Psoas muscle (tissue), 8 donors: Measurements from ENCODE around the gene CD320. TPM values are rescaled to one million over a fixed set of nuclear protein-coding genes. Genes with fewer than 3 reads are reported as not detected.

Source experiments
- ATAC-seq, 4 donors: fragments of 200-7000 bp; cut with Tn5 transposase; one replicate each; pipeline ENCODE4 v1.9.1; 2020; ENCODE audit warnings: moderate library complexity in 3 of 4, mild to moderate bottlenecking in 2 of 4
- DNase-seq, 2 donors: peaks; one replicate each; pipeline ENCODE4 v3.0.0-alpha.2; 2020
- H3K27ac ChIP-seq: fragments of 200-600 bp; one replicate; pipeline ENCODE4 v1.8.0; 2022
- H3K27me3 ChIP-seq, 3 donors: fragments of 200-600 bp in 1 of 3; one replicate each; pipeline versions ENCODE4 v1.6.1 to v1.8.0; 2013 to 2022; ENCODE audit warnings: low read length in 2 of 3, mild to moderate bottlenecking in 2 of 3, moderate library complexity in 1 of 3; ENCODE audit not compliant: insufficient read depth in 3 of 3
- H3K36me3 ChIP-seq, 2 donors: fragments of 200-600 bp in 1 of 2; one replicate each; pipeline versions ENCODE4 v1.6.1 to v1.8.0; 2013 to 2022; ENCODE audit warnings: low read depth in 1 of 2, mild to moderate bottlenecking in 1 of 2, moderate library complexity in 1 of 2; ENCODE audit not compliant: insufficient read depth in 1 of 2
- H3K4me1 ChIP-seq: fragments of 200-600 bp; one replicate; pipeline ENCODE4 v1.8.0; 2022
- H3K4me3 ChIP-seq: fragments of 200-600 bp; one replicate; pipeline ENCODE4 v1.8.0; 2022; ENCODE audit warnings: mild to moderate bottlenecking
- H3K9me3 ChIP-seq: fragments of 200-600 bp; one replicate; pipeline ENCODE4 v1.8.0; 2022
- CTCF ChIP-seq: fragments of 200-600 bp; IDR thresholded peaks from one replicate; pipeline ENCODE4 v1.8.0; 2022; ENCODE audit warnings: antibody characterized with exemption
- WGBS, 3 donors: extraction: QIAGEN DNeasy Blood & Tissue Kit; methylation state at CpG; one replicate each; pipeline versions ENCODE4 v1.1.6 to v1.1.7; 2013; 5-methylcytosine and 5-hydroxymethylcytosine counted together
- intact Hi-C, 2 donors: fragments of 100-400 bp; cut with DNase I; formaldehyde crosslinking; loops; one replicate each; pipeline versions ENCODE4 v1.11.0 to v1.14.2; 2022
- polyA plus RNA-seq, 3 donors: library from polyadenylated mRNA; stranded (reverse); fragments of 200-250 nt; gene quantifications; one replicate each; pipeline ENCODE4 v1.2.3, GENCODE V29; 2013
- total RNA-seq, 4 donors: library from RNA; stranded (reverse); fragmentation: NEBNext Ultra II Directional in 2 of 4; extraction: Animal tissue kit (Norgen Biotek cat#: 25700) in 2 of 4; gene quantifications; one replicate each; pipeline versions ENCODE4 v1.2.1 to v1.2.4, GENCODE V29; 2021 to 2023
- donor health status: healthy with polysubstance abuse.
- donor health status: DM: no; HTN: no; CAD: no; lungs with moderate emphysema.
- donor health status: Bipolar disorder and iron deficiency.
- donor health status: healthy.
- donor health status: DM: yes; HTN: yes; CAD: no.
- donor health status: DM: no; HTN: no; CAD: no.
- donor health status: DM: no; HTN: no; CAD: no.
- donor health status: DM: yes; HTN: yes; CAD: no.

Gene CD320
- total and polyA plus RNA-seq, 7 donors, result 17.4 to 67.2 (median 25.4) TPM

GRCh38 chr19:8325454-8325853 is 17.3 kb upstream of the CD320 start:
- peaks cover 24% of the 10 kb centered on the region for H3K4me1 ChIP-seq
- DNase-seq (peak in 1 of 2 donors; percentile 11), ATAC-seq (no peak)
- intact Hi-C loops, result no loop called here
- H3K4me3 ChIP-seq, result no peak overlapping the region
- WGBS, 3 donors, result 93 to 94% (median 94%) methylated on average over 3 of the region's 3 CpGs
- peaks cover 0 to 22% of the 10 kb centered on the region in 2 donors for H3K36me3 ChIP-seq
- no peaks in the 10 kb centered on the region for H3K9me3 ChIP-seq
- no peak overlapping the region for H3K27ac ChIP-seq
- H3K27me3 ChIP-seq, result peaks cover 0 to 4% (median 0%) of the 10 kb centered on the region in 3 donors
- TF ChIP-seq CTCF, result no peak

- 59 to 62% (median 59%) methylated on average over 17 of the region's 17 CpGs for WGBS, 3 donors
- H3K27ac ChIP-seq, result peak overlapping the region; percentile 0
Observed at GRCh38 chr19:8324186-8325050, 16.3 kb upstream of the CD320 start.

GRCh38 chr19:8323781-8324185 is 15.6 kb upstream of the CD320 start:
- DNase-seq (peak in 1 of 2 donors; percentile 15), ATAC-seq (no peak)
- H3K9me3 ChIP-seq, result no peaks in the 10 kb centered on the region
- peak overlapping the region; percentile 99 for H3K4me3 ChIP-seq
- no peak overlapping the region for H3K27ac ChIP-seq
- peaks cover 0 to 4% (median 0%) of the 10 kb centered on the region in 3 donors for H3K27me3 ChIP-seq
- 80 to 87% (median 83%) methylated on average over 1 of the region's 1 CpG for WGBS, 3 donors
- no peak for TF ChIP-seq CTCF
- H3K4me1 ChIP-seq, result peaks cover 33% of the 10 kb centered on the region
- intact Hi-C loops, result no loop called here
- peaks cover 0 to 22% of the 10 kb centered on the region in 2 donors for H3K36me3 ChIP-seq

More at GRCh38 chr19:8324186-8325050, 16.3 kb upstream of the CD320 start:
- intact Hi-C loops, result no loop called here
- DNase-seq, result peak in 1 of 2 donors; percentile 56
- Histone ChIP-seq H3K4me3 (no peak overlapping the region), H3K27me3 (peaks cover 0 to 4% (median 0%) of the 10 kb centered on the region in 3 donors), H3K4me1 (peaks cover 33% of the 10 kb centered on the region), H3K9me3 (no peaks in the 10 kb centered on the region), H3K36me3 (peaks cover 0 to 22% of the 10 kb centered on the region in 2 donors)
- ATAC-seq, result peak in 1 of 4 donors; percentile 1
- no peak for TF ChIP-seq CTCF

- Histone ChIP-seq H3K36me3 (peaks cover 0 to 30% of the 10 kb centered on the region in 2 donors), H3K4me3 (peak overlapping the region; percentile 99), H3K27ac (peak overlapping the region; percentile 97), H3K9me3 (no peaks in the 10 kb centered on the region), H3K27me3 (peaks cover 0 to 4% (median 0%) of the 10 kb centered on the region in 3 donors), H3K4me1 (peaks cover 33% of the 10 kb centered on the region)
- ATAC-seq, result no peak
- intact Hi-C loops, result no loop called here
- TF ChIP-seq CTCF, result no peak
- WGBS, 3 donors, result 55 to 70% (median 55%) methylated on average over 7 of the region's 7 CpGs
- DNase-seq, result no peak
Observed at GRCh38 chr19:8322638-8322997, 14.5 kb upstream of the CD320 start.
